GM21515 (cell line): Measurements from ENCODE around the gene PRDX1.
"Not testable (repeated sequence)": the region's sequence is repeated elsewhere in the genome, so short reads cannot be mapped to it uniquely, and the experiment has no call there.

Experiments
- ATAC-seq: cut with Tn5 transposase; IDR thresholded peaks from one replicate; pipeline ENCODE4 v1.9.1; 2021; ENCODE audit not compliant: unreplicated experiment

PRDX1 gene

DNA sequence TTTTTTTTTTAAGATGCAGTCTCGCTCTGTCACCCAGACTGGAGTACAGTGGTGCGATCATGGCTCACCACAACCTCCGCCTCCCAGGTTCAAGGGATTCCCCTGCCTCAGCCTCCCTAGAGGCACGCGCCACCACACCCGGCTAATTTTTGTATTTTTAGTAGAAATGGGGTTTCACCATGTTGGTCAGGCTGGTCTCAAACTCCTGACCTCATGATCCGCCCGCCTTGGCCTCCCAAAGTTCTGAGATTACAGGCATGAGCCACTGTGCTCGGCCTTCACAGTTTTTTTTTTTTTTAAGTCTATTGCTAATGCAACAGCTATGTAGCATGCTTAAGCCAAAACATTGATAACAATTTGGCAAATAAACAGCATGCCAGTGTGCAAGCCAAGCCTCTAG is 54.3 kb downstream of the PRDX1 start:
- not testable (repeated sequence) for ATAC-seq

- ATAC-seq = no peak
Observed at GRCh38 chr1:45465277-45465676, 56.4 kb downstream of the PRDX1 start.
